SK-N-SH (cell line): Measurements from ENCODE around the gene TBX2. TPM values are rescaled to one million over a fixed set of nuclear protein-coding genes. Genes with fewer than 3 reads are reported as not detected.

Experiments used
- CTCF ChIA-PET: fragments of 300-600, 350-600 bp; formaldehyde crosslinking; extraction: SDS; loops from one replicate; lab custom pipeline; 2021; lab: Yijun Ruan, JAX
- POLR2A ChIA-PET: fragments of 350-600 bp; sonication (Branson Sonifier 250); formaldehyde crosslinking; extraction: SDS; loops from one replicate; lab custom pipeline; 2020; ENCODE audit warnings: antibody characterized with exemption, inconsistent platforms; lab: Yijun Ruan, JAX
- DNase-seq: peaks from one replicate; pipeline ENCODE4 v3.0.0; 2012
- H2AFZ ChIP-seq: fragments of 200-600 bp; sonication (generic); 2 replicates; pipeline ENCODE4 v1.8.1; 2016; ENCODE audit warnings: antibody characterized with exemption, mild to moderate bottlenecking, low read depth
- H3F3A ChIP-seq: fragments of 200-600 bp; sonication (generic); replicated peaks from 2 replicates; pipeline ENCODE3; 2016; ENCODE audit warnings: antibody characterized with exemption, mild to moderate bottlenecking; ENCODE audit not compliant: insufficient read depth
- H3K27ac ChIP-seq, 2 experiments: fragments of 200-500 bp in 1 of 2; fragments of 200-600 bp in 1 of 2; sonication (Bioruptor generic) in 1 of 2; sonication (generic), shearing (Covaris generic) in 1 of 2; 2 replicates each; pipeline versions ENCODE4 v1.5.1 to v1.6.1; 2014 to 2016; ENCODE audit warnings: low read depth in 2 of 2, inconsistent platforms in 1 of 2, low read length in 1 of 2, mild to moderate bottlenecking in 1 of 2, mixed read lengths in 1 of 2
- H3K27me3 ChIP-seq: fragments of 200-600 bp; sonication (generic), shearing (Covaris generic); 2 replicates; pipeline ENCODE4 v1.6.1; 2016; ENCODE audit warnings: mixed run types; ENCODE audit not compliant: insufficient read depth
- H3K36me3 ChIP-seq, 2 experiments: fragments of 200-500 bp in 1 of 2; fragments of 200-600 bp in 1 of 2; sonication (Bioruptor generic) in 1 of 2; sonication (generic) in 1 of 2; replicated peaks in 1 of 2; 2 replicates each; pipeline versions ENCODE3 to v1.5.1; 2014 to 2016; ENCODE audit warnings: low read length in 1 of 2, mild to moderate bottlenecking in 1 of 2; ENCODE audit not compliant: insufficient read depth in 2 of 2, control insufficient read depth in 1 of 2
- H3K4me1 ChIP-seq, 2 experiments: fragments of 200-500 bp in 1 of 2; fragments of 200-600 bp in 1 of 2; sonication (Bioruptor generic) in 1 of 2; sonication (generic), shearing (Covaris generic) in 1 of 2; 2 replicates each; pipeline versions ENCODE4 v1.5.1 to v1.6.1; 2014 to 2016; ENCODE audit warnings: low read depth in 1 of 2, low read length in 1 of 2, mixed run types in 1 of 2; ENCODE audit not compliant: insufficient read depth in 2 of 2, control insufficient read depth in 1 of 2
- H3K4me2 ChIP-seq: fragments of 200-600 bp; sonication (generic), shearing (Covaris generic); 2 replicates; pipeline ENCODE4 v1.6.1; 2017; ENCODE audit warnings: mixed run types
- H3K4me3 ChIP-seq, 2 experiments: fragments of 200-500 bp in 1 of 2; fragments of 200-600 bp in 1 of 2; sonication (Bioruptor generic) in 1 of 2; sonication (generic), shearing (Covaris generic) in 1 of 2; 2 replicates each; pipeline versions ENCODE4 v1.5.1 to v1.8.1; 2014 to 2016; ENCODE audit warnings: low read depth in 2 of 2, inconsistent platforms in 1 of 2, low read length in 1 of 2, mild to moderate bottlenecking in 1 of 2, mixed read lengths in 1 of 2, moderate library complexity in 1 of 2
- H3K79me2 ChIP-seq: fragments of 200-600 bp; sonication (generic); 2 replicates; pipeline ENCODE4 v1.8.1; 2017; ENCODE audit warnings: mild to moderate bottlenecking; ENCODE audit not compliant: insufficient read depth
- H3K9ac ChIP-seq: fragments of 200-600 bp; sonication (generic); 2 replicates; pipeline ENCODE4 v1.6.1; 2017; ENCODE audit warnings: mixed run types
- H3K9me2 ChIP-seq: fragments of 200-600 bp; sonication (generic); 2 replicates; pipeline ENCODE4 v1.6.1; 2017; ENCODE audit warnings: mixed run types
- H3K9me3 ChIP-seq: fragments of 200-600 bp; sonication (generic); 2 replicates; pipeline ENCODE4 v1.6.1; 2017; ENCODE audit warnings: mixed run types, mild to moderate bottlenecking, moderate library complexity
- H4K20me1 ChIP-seq: fragments of 200-600 bp; sonication (generic); 2 replicates; pipeline ENCODE4 v1.6.1; 2017; ENCODE audit warnings: mild to moderate bottlenecking, mixed run types; ENCODE audit not compliant: insufficient read depth
- CHD2 ChIP-seq: fragments of 150-350 bp; IDR thresholded peaks from 2 replicates; pipeline ENCODE4 v1.6.1; 2018; ENCODE audit warnings: low read length; ENCODE audit not compliant: partially characterized antibody
- ELF1 ChIP-seq: IDR thresholded peaks from 2 replicates; pipeline ENCODE4 v1.4.0; 2012
- EP300 ChIP-seq, 2 experiments: IDR thresholded peaks; 2 replicates each; pipeline versions ENCODE4 v1.4.0 to v1.6.1; 2012; ENCODE audit warnings: borderline replicate concordance in 1 of 2, low read depth in 1 of 2, low read length in 1 of 2
- GATA2 ChIP-seq: sonication (generic); formaldehyde crosslinking; IDR thresholded peaks from 2 replicates; pipeline ENCODE4 v1.5.0; 2020; ENCODE audit warnings: mild to moderate bottlenecking, missing genetic modification reagents
- JUND ChIP-seq: IDR thresholded peaks from 2 replicates; pipeline ENCODE4 v1.4.0; 2012
- MXI1 ChIP-seq: IDR thresholded peaks from 2 replicates; pipeline ENCODE4 v1.6.1; 2012; ENCODE audit warnings: mild to moderate bottlenecking, low read depth, low read length, improper control_type of control experiment
- NFIC ChIP-seq: IDR thresholded peaks from 2 replicates; pipeline ENCODE4 v1.4.0; 2012; ENCODE audit warnings: borderline replicate concordance
- RAD21 ChIP-seq: IDR thresholded peaks from 2 replicates; pipeline ENCODE4 v1.6.1; 2012; ENCODE audit warnings: mild to moderate bottlenecking, low read length
- RFX5 ChIP-seq: IDR thresholded peaks from 2 replicates; pipeline ENCODE4 v1.6.1; 2012; ENCODE audit warnings: mild to moderate bottlenecking, improper control_type of control experiment, low read length
- RXRA ChIP-seq: IDR thresholded peaks from 2 replicates; pipeline ENCODE4 v1.4.0; 2012; ENCODE audit warnings: low read depth, mild to moderate bottlenecking, borderline replicate concordance
- SIN3A ChIP-seq: IDR thresholded peaks from 2 replicates; pipeline ENCODE4 v1.6.1; 2012; ENCODE audit warnings: low read depth, mild to moderate bottlenecking, low read length, moderate library complexity, borderline replicate concordance
- SMC3 ChIP-seq: IDR thresholded peaks from 2 replicates; pipeline ENCODE4 v1.6.1; 2012; ENCODE audit warnings: low read depth, low read length, improper control_type of control experiment
- TEAD4 ChIP-seq: IDR thresholded peaks from 2 replicates; pipeline ENCODE4 v1.4.0; 2012; ENCODE audit warnings: mild to moderate bottlenecking, borderline replicate concordance; ENCODE audit not compliant: insufficient read depth
- YY1 ChIP-seq: IDR thresholded peaks from 2 replicates; pipeline ENCODE4 v1.4.0; 2012; ENCODE audit warnings: low read depth, mild to moderate bottlenecking
- WGBS: methylation state at CpG from one replicate; pipeline ENCODE4 v1.1.6; 2017; ENCODE audit warnings: low lambda C conversion rate; 5-methylcytosine and 5-hydroxymethylcytosine counted together
- polyA plus RNA-seq, 3 experiments: library from polyadenylated mRNA; depleted of rRNA; stranded (reverse); fragments of >200 nt; gene quantifications; 2 replicates each; pipeline ENCODE4 v1.2.3, GENCODE V29; 2012
- TF ChIP-seq, protein P1 (sequence below): fragments of 150-350 bp; IDR thresholded peaks from 2 replicates; pipeline ENCODE4 v1.6.1; 2017; ENCODE audit warnings: antibody characterized with exemption, low read length, low read depth, borderline replicate concordance
- TF ChIP-seq, protein P2 (sequence below): fragments of 150-350 bp; IDR thresholded peaks from 2 replicates; pipeline ENCODE4 v1.6.1; 2016; ENCODE audit warnings: mild to moderate bottlenecking, low read depth, low read length

The TBX2 gene
- polyA plus RNA-seq, 1 of the 3 experiments (the other 2 are of a cell fraction), result 57.8 TPM

DNA sequence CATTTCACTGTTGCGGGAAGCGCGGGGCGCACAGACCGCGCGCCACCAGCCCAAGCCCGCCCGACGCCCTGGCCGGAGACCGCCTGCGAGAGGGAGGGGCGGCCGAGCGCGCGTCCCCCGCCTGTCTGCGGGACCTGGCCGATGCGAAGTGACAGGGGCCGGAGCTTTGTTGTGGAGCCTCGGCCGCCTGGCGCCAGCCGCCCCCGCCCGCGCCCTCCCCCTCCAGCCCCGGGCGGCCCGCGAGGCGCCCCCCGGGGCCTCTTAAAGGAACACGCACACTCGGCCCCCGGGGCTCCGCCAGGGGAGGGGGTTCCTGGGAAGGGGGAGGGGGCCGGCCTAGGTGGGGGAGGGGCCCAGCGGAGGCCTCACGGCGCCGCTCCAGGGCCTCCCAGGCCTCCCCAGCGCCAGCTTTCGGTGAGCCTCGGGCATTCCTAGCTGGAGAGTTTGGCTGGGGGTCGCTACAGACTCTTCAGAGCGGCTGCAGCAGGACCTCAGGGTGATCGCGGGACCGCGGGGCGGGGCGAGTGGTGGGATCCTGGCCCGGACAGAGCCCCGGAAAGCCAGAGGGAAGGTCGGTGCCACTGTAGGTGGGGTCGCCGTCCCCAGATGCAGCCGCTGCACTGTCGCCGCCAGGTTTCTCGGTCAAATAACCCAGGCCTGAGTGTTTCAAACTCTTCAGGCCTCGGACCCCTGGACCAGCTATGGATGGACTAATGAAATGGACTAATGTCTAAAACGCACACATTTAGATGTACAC, 2.4 kb upstream of the TBX2 start (continued):
- TF ChIP-seq, protein P1, sequence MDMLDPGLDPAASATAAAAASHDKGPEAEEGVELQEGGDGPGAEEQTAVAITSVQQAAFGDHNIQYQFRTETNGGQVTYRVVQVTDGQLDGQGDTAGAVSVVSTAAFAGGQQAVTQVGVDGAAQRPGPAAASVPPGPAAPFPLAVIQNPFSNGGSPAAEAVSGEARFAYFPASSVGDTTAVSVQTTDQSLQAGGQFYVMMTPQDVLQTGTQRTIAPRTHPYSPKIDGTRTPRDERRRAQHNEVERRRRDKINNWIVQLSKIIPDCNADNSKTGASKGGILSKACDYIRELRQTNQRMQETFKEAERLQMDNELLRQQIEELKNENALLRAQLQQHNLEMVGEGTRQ, result no peak
- TF ChIP-seq SIN3A, result 0 out of 2 replicates have a peak, but pooled peaks have one; percentile 24
- TF ChIP-seq GATA2, result no peak
- peak; percentile 1; the same call in 1 of the 2 replicates for TF ChIP-seq SMC3
- TF ChIP-seq EP300 (IDR thresholded peaks at IDR 0.05; ENCODE audit: borderline replicate concordance in 1 of 2, low read depth in 1 of 2, low read length in 1 of 2), result peak in 1 of 2 experiments; percentile 39; a peak in 1 of 4 replicates
- no peak for TF ChIP-seq ELF1
- TF ChIP-seq MXI1, result no peak; the same call in 1 of the 2 replicates
- no peak for TF ChIP-seq RXRA
- TF ChIP-seq TEAD4, result 0 out of 2 replicates have a peak, but pooled peaks have one; percentile 4
- no peak for TF ChIP-seq RFX5
- peak; percentile 35 for TF ChIP-seq CHD2
- TF ChIP-seq NFIC, result no peak
- TF ChIP-seq, protein P2, sequence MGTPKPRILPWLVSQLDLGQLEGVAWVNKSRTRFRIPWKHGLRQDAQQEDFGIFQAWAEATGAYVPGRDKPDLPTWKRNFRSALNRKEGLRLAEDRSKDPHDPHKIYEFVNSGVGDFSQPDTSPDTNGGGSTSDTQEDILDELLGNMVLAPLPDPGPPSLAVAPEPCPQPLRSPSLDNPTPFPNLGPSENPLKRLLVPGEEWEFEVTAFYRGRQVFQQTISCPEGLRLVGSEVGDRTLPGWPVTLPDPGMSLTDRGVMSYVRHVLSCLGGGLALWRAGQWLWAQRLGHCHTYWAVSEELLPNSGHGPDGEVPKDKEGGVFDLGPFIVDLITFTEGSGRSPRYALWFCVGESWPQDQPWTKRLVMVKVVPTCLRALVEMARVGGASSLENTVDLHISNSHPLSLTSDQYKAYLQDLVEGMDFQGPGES, result no peak
- TF ChIP-seq YY1, result no peak
- no peak for TF ChIP-seq JUND

DNA sequence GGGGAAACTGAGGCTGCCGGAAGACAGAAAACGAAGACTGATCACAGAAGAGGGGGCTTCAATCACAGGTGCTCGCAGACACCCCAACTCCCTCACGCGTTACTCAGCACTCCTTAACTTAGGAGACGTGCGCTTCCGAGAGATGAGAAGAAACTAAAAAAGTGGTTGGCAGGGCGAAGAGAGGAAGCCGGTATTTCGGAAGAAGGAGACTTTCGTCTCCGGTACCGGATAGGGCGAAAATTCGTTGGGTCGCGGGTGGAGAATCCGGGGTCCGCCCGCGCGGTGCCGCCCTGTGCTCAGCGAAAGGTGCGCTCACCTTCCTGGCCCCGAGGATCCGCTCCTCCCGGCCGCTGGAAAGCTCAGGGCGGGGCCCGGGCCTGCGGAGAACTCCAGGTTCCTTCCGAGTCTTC, 917 bp upstream of the TBX2 start:
- H3K9me3 ChIP-seq, result no peaks in the 10 kb centered on the region
- peak overlapping the region; percentile 98 for H3K9ac ChIP-seq
- TF ChIP-seq RAD21 (no peak), SIN3A (0 out of 2 replicates have a peak, but pooled peaks have one; percentile 27)
- peaks cover 14 to 61% of the 10 kb centered on the region in 2 experiments; a peak in 3 of 4 replicates for H3K4me1 ChIP-seq
- H3F3A ChIP-seq, result peaks cover 10% of the 10 kb centered on the region
- ChIA-PET POLR2A (interaction anchor here (1.5 to 7.4 kb wide), 5 partner anchors 13 to 254 kb away, joined by 3 to 105 read pairs (median 9); no protein-coding TSS in a partner anchor), CTCF (interaction anchor here (0.9 to 11.4 kb wide), 14 partner anchors 8 to 427 kb away, joined by 3 to 133 read pairs (median 5); no protein-coding TSS in a partner anchor)
- H3K79me2 ChIP-seq, result peaks cover 96% of the 10 kb centered on the region
- H3K36me3 ChIP-seq, result peaks cover 10 to 22% of the 10 kb centered on the region in 2 experiments
- peaks cover 24% of the 10 kb centered on the region for H4K20me1 ChIP-seq
- H3K4me3 ChIP-seq, result peak overlapping the region; percentile 84 to 100
- 4% methylated on average over 26 of the region's 34 CpGs for WGBS
- no peaks in the 10 kb centered on the region for H3K9me2 ChIP-seq
- no peak for DNase-seq
- peak overlapping the region; percentile 75 to 89 for H3K27ac ChIP-seq
- H3K27me3 ChIP-seq, result no peaks in the 10 kb centered on the region
- peak overlapping the region; percentile 61 for H2AFZ ChIP-seq
- H3K4me2 ChIP-seq, result peak overlapping the region; percentile 93
